Stimulated activated effector memory CD8-positive, alpha-beta T cell treated with anti-CD3 and anti-CD28 coated beads, Interleukin-12 subunit alpha, Interleukin-12 subunit beta, amount 100 ng/mL, for 72 hours (primary cell): Measurements from ENCODE around the gene LRIG2.
"Not testable (repeated sequence)": the region's sequence is repeated elsewhere in the genome, so short reads cannot be mapped to it uniquely, and the experiment has no call there.

Experiments used
- ATAC-seq: fragments of 150-1000 bp; cut with Tn5 transposase; 2 replicates; pipeline ENCODE4 v1.10.0; 2021
- DNase-seq, 2 donors: peaks; one replicate each; pipeline ENCODE4 v3.0.0; 2021 to 2022; ENCODE audit warnings: low spot score in 2 of 2
- H3K27ac Mint-ChIP-seq: one replicate; pipeline ENCODE4 v1.8.0; 2022; ENCODE audit warnings: mild to moderate bottlenecking, mixed read lengths
- H3K36me3 Mint-ChIP-seq: one replicate; pipeline ENCODE4 v1.8.0; 2022; ENCODE audit warnings: mild to moderate bottlenecking, mixed read lengths
- H3K4me1 Mint-ChIP-seq: one replicate; pipeline ENCODE4 v1.8.0; 2022; ENCODE audit warnings: mixed read lengths
- H3K4me3 Mint-ChIP-seq: one replicate; pipeline ENCODE4 v1.8.0; 2022; ENCODE audit warnings: mild to moderate bottlenecking, mixed read lengths
- H3K9me3 Mint-ChIP-seq: one replicate; pipeline ENCODE4 v1.8.0; 2022; ENCODE audit warnings: mixed read lengths

Gene LRIG2

GRCh38 chr1:113158743-113159142 is 85.7 kb downstream of the LRIG2 start:
- H3K4me3 Mint-ChIP-seq, H3K36me3 Mint-ChIP-seq, H3K9me3 Mint-ChIP-seq: not testable (repeated sequence)

DNA sequence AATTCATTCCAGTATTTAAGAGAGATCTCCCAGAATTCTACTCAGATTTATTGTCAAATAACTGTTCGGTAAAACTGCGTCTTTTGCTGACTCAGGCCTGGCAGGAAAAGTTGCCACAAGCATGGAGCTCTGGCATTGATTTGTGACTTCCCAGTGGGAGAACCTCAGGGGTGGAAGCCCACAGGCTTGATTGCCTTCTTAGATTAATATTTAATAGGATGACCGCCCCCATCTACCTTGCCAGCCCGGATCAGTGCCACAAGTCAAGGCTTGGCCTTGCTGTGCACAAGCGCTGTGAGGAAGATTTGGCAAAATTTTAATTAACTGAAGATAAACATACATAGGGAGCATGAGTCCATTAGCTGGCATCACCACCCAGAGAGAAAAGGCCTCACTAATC is 93.5 kb downstream of the LRIG2 start:
- ATAC-seq (no peak), DNase-seq (no peak)
- H3K4me1 Mint-ChIP-seq: no peaks in the 10 kb centered on the region
- no peak overlapping the region for H3K27ac Mint-ChIP-seq
- H3K9me3 Mint-ChIP-seq: no peaks in the 10 kb centered on the region
- no peak overlapping the region for H3K4me3 Mint-ChIP-seq
- H3K36me3 Mint-ChIP-seq: no peaks in the 10 kb centered on the region

More at GRCh38 chr1:113158743-113159142, 85.7 kb downstream of the LRIG2 start:
- not testable (repeated sequence) for H3K4me1 Mint-ChIP-seq, H3K27ac Mint-ChIP-seq, ATAC-seq, DNase-seq

GRCh38 chr1:113168946-113169345 is 95.9 kb downstream of the LRIG2 start:
- DNase-seq (no peak), ATAC-seq (no peak)
- no peak overlapping the region for H3K4me3 Mint-ChIP-seq
- no peaks in the 10 kb centered on the region for H3K4me1 Mint-ChIP-seq
- peaks cover 8% of the 10 kb centered on the region for H3K9me3 Mint-ChIP-seq
- H3K36me3 Mint-ChIP-seq: no peaks in the 10 kb centered on the region
- H3K27ac Mint-ChIP-seq: no peak overlapping the region

- peaks cover 8% of the 10 kb centered on the region for H3K9me3 Mint-ChIP-seq
- no peaks in the 10 kb centered on the region for H3K4me1 Mint-ChIP-seq
- no peak for DNase-seq
- H3K36me3 Mint-ChIP-seq: no peaks in the 10 kb centered on the region
- H3K27ac Mint-ChIP-seq: no peak overlapping the region
- no peak overlapping the region for H3K4me3 Mint-ChIP-seq
- ATAC-seq: no peak
These were observed 96.6 kb downstream of the LRIG2 start for GRCh38 chr1:113169591-113169990.

- Mint-ChIP-seq H3K9me3 (peaks cover 8% of the 10 kb centered on the region), H3K4me1 (no peaks in the 10 kb centered on the region), H3K27ac (no peak overlapping the region), H3K4me3 (no peak overlapping the region), H3K36me3 (no peaks in the 10 kb centered on the region)
- DNase-seq (no peak), ATAC-seq (no peak)
These were observed 97.5 kb downstream of the LRIG2 start for GRCh38 chr1:113170519-113170918.

DNA sequence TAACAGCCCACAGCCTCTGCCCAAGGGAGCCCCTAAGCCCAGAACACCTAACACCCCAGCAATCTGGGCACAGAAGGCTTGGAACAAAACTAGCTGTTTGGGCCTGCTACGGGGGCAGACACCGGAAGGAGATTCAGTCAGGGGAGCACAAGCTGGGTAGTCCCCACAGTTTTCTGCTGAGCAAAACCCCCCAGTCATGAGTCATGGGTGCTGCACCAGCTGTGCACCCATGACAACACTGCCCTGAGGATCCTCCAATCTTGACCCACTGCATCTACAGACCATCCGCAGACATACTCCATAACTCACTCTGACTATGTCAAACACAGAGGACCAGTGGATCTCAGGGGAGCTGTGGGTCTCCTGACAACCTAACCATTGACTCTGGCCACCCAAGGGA is 105.1 kb downstream of the LRIG2 start:
- no peak for DNase-seq
- H3K4me3 Mint-ChIP-seq: no peak overlapping the region
- H3K27ac Mint-ChIP-seq: no peak overlapping the region
- no peaks in the 10 kb centered on the region for H3K4me1 Mint-ChIP-seq
- peak; percentile 48 for ATAC-seq
- no peaks in the 10 kb centered on the region for H3K9me3 Mint-ChIP-seq
- no peaks in the 10 kb centered on the region for H3K36me3 Mint-ChIP-seq

GRCh38 chr1:113178522-113178921 is 105.5 kb downstream of the LRIG2 start:
- peak; percentile 19 for ATAC-seq
- no peaks in the 10 kb centered on the region for H3K4me1 Mint-ChIP-seq
- no peak overlapping the region for H3K4me3 Mint-ChIP-seq
- no peaks in the 10 kb centered on the region for H3K36me3 Mint-ChIP-seq
- no peak overlapping the region for H3K27ac Mint-ChIP-seq
- no peaks in the 10 kb centered on the region for H3K9me3 Mint-ChIP-seq
- no peak for DNase-seq
